ENCODE measurements around the gene GABRB1.

Gene GABRB1

GRCh38 chr4:47465004-47465403 lies 433.6 kb downstream of the GABRB1 start:
- H3K27me3 ChIP-seq (ENCODE audit: insufficient read depth, low read length, poor library complexity, severe bottlenecking): no peaks in the 10 kb centered on the region
- peaks cover 16% of the 10 kb centered on the region; the same call in 1 of the 2 replicates for H3K79me2 ChIP-seq (ENCODE audit: insufficient read depth, low read length)
- no peaks in the 10 kb centered on the region for H3K9me3 ChIP-seq (ENCODE audit: insufficient read depth, low read depth, low read length)
- no peak overlapping the region for H3K9ac ChIP-seq (ENCODE audit: low read depth, low read length, poor library complexity, severe bottlenecking)
- no peaks in the 10 kb centered on the region for H3K9me2 ChIP-seq (replicated peaks; ENCODE audit: low read depth, low read length)
- H3F3A ChIP-seq (ENCODE audit: low read depth): no peaks in the 10 kb centered on the region
- no peaks in the 10 kb centered on the region for H4K20me1 ChIP-seq (ENCODE audit: insufficient read depth, low read length, poor library complexity, severe bottlenecking)
- H2AFZ ChIP-seq (ENCODE audit: low read length): no peak overlapping the region
- no peak overlapping the region for H3K4me3 ChIP-seq (ENCODE audit: low read length, poor library complexity, severe bottlenecking)
- peaks cover 32% of the 10 kb centered on the region for H3K4me1 ChIP-seq (ENCODE audit: insufficient read depth, low read length, poor library complexity, severe bottlenecking)
- H3K36me3 ChIP-seq (ENCODE audit: insufficient read depth, low read length): no peaks in the 10 kb centered on the region
- no peak overlapping the region for H3K4me2 ChIP-seq (ENCODE audit: low read depth, low read length, poor library complexity, severe bottlenecking)
- no peak for TF ChIP-seq CTCF (conservative IDR thresholded peaks at IDR 0.05; ENCODE audit: low read length)

- Histone ChIP-seq H3K27me3 (ENCODE audit: insufficient read depth, low read length, poor library complexity, severe bottlenecking) (no peaks in the 10 kb centered on the region), H3K4me3 (ENCODE audit: low read length, poor library complexity, severe bottlenecking) (no peak overlapping the region), H2AFZ (ENCODE audit: low read length) (no peak overlapping the region), H3K9ac (ENCODE audit: low read depth, low read length, poor library complexity, severe bottlenecking) (no peak overlapping the region), H3K9me2 (replicated peaks; ENCODE audit: low read depth, low read length) (no peaks in the 10 kb centered on the region), H3F3A (ENCODE audit: low read depth) (no peaks in the 10 kb centered on the region), H3K79me2 (ENCODE audit: insufficient read depth, low read length) (peaks cover 11% of the 10 kb centered on the region; the same call in 1 of the 2 replicates), H4K20me1 (ENCODE audit: insufficient read depth, low read length, poor library complexity, severe bottlenecking) (no peaks in the 10 kb centered on the region), H3K36me3 (ENCODE audit: insufficient read depth, low read length) (no peaks in the 10 kb centered on the region), H3K9me3 (ENCODE audit: insufficient read depth, low read depth, low read length) (no peaks in the 10 kb centered on the region), H3K4me1 (ENCODE audit: insufficient read depth, low read length, poor library complexity, severe bottlenecking) (peaks cover 23% of the 10 kb centered on the region), H3K4me2 (ENCODE audit: low read depth, low read length, poor library complexity, severe bottlenecking) (no peak overlapping the region)
- TF ChIP-seq EZH2phosphoT487 (IDR thresholded peaks at IDR 0.05; ENCODE audit: borderline replicate concordance) (no peak), CTCF (conservative IDR thresholded peaks at IDR 0.05; ENCODE audit: low read length) (no peak)
Measured at GRCh38 chr4:47466056-47466785, 434.9 kb downstream of the GABRB1 start.

GRCh38 chr4:47468706-47469365 lies 437.5 kb downstream of the GABRB1 start:
- H3K9me2 ChIP-seq (replicated peaks; ENCODE audit: low read depth, low read length): no peaks in the 10 kb centered on the region
- no peaks in the 10 kb centered on the region for H4K20me1 ChIP-seq (ENCODE audit: insufficient read depth, low read length, poor library complexity, severe bottlenecking)
- H3K27me3 ChIP-seq (ENCODE audit: insufficient read depth, low read length, poor library complexity, severe bottlenecking): no peaks in the 10 kb centered on the region
- H3K4me1 ChIP-seq (ENCODE audit: insufficient read depth, low read length, poor library complexity, severe bottlenecking): peaks cover 3% of the 10 kb centered on the region
- H3K9ac ChIP-seq (ENCODE audit: low read depth, low read length, poor library complexity, severe bottlenecking): no peak overlapping the region
- no peak overlapping the region for H2AFZ ChIP-seq (ENCODE audit: low read length)
- H3K79me2 ChIP-seq (ENCODE audit: insufficient read depth, low read length): no peaks in the 10 kb centered on the region
- H3K4me3 ChIP-seq (ENCODE audit: low read length, poor library complexity, severe bottlenecking): no peak overlapping the region
- no peak overlapping the region for H3K4me2 ChIP-seq (ENCODE audit: low read depth, low read length, poor library complexity, severe bottlenecking)
- H3F3A ChIP-seq (ENCODE audit: low read depth): no peaks in the 10 kb centered on the region
- H3K9me3 ChIP-seq (ENCODE audit: insufficient read depth, low read depth, low read length): no peaks in the 10 kb centered on the region
- no peak for TF ChIP-seq EZH2phosphoT487 (IDR thresholded peaks at IDR 0.05; ENCODE audit: borderline replicate concordance)
- TF ChIP-seq CTCF (conservative IDR thresholded peaks at IDR 0.05; ENCODE audit: low read length): no peak
- H3K36me3 ChIP-seq (ENCODE audit: insufficient read depth, low read length): no peaks in the 10 kb centered on the region

Measured in Loucy (cell line).